ENCODE data around the gene HMOX1. TPM values are rescaled to one million over a fixed set of nuclear protein-coding genes. Genes with fewer than 3 reads are reported as not detected.
A peak's percentile ranks its signal among the peaks of the same experiment; 100 is the strongest.
"Not testable (repeated sequence)": the region's sequence is repeated elsewhere in the genome, so short reads cannot be mapped to it uniquely, and the experiment has no call there.

Gene HMOX1
- total and polyA plus RNA-seq, 4 donors: 18.7 to 108 (median 59.7) TPM

- H3K27me3 ChIP-seq (ENCODE audit: control insufficient read depth in 4 of 4, insufficient read depth in 4 of 4, low read length in 3 of 4): no peaks in the 10 kb centered on the region
- H3K9ac ChIP-seq (ENCODE audit: low read depth in 1 of 2, low read length in 2 of 2): no peak overlapping the region
- 28% methylated on average over 4 of the region's 4 CpGs for WGBS
- peaks cover 13 to 44% (median 23%) of the 10 kb centered on the region in 4 donors for H3K4me1 ChIP-seq (ENCODE audit: control insufficient read depth in 4 of 4, insufficient read depth in 4 of 4, low read length in 3 of 4)
- H3K4me3 ChIP-seq (ENCODE audit: low read depth in 1 of 3, low read length in 3 of 3): no peak overlapping the region
- TF ChIP-seq HNF4A (conservative IDR thresholded peaks at IDR 0.05) (no peak), JUND (IDR thresholded peaks at IDR 0.05) (no peak), EGR1 (IDR thresholded peaks at IDR 0.05; ENCODE audit: low read depth in 2 of 2) (peak in 1 of 2 donors; percentile 66)
- H3K9me3 ChIP-seq (ENCODE audit: control insufficient read depth in 4 of 4, low read length in 3 of 4): no peaks in the 10 kb centered on the region
- no peak for DNase-seq (ENCODE audit: low spot score)
- peak overlapping the region; percentile 0 to 36 for H3K27ac ChIP-seq (ENCODE audit: low read depth in 1 of 2, low read length in 2 of 2)
- peaks cover 9 to 13% (median 12%) of the 10 kb centered on the region in 4 donors for H3K36me3 ChIP-seq (ENCODE audit: control insufficient read depth in 4 of 4, insufficient read depth in 3 of 4, low read depth in 1 of 4, low read length in 3 of 4)
Measured at GRCh38 chr22:35394011-35394312, 13.1 kb downstream of the HMOX1 start.

- Histone ChIP-seq H3K9ac (ENCODE audit: low read depth in 1 of 2, low read length in 2 of 2) (no peak overlapping the region), H3K27ac (ENCODE audit: low read depth in 1 of 2, low read length in 2 of 2) (no peak overlapping the region), H3K4me1 (ENCODE audit: control insufficient read depth in 4 of 4, insufficient read depth in 4 of 4, low read length in 3 of 4) (peaks cover 15 to 47% (median 25%) of the 10 kb centered on the region in 4 donors), H3K27me3 (ENCODE audit: control insufficient read depth in 4 of 4, insufficient read depth in 4 of 4, low read length in 3 of 4) (no peaks in the 10 kb centered on the region), H3K36me3 (ENCODE audit: control insufficient read depth in 4 of 4, insufficient read depth in 3 of 4, low read depth in 1 of 4, low read length in 3 of 4) (peaks cover 5 to 8% (median 7%) of the 10 kb centered on the region in 4 donors), H3K4me3 (ENCODE audit: low read depth in 1 of 3, low read length in 3 of 3) (no peak overlapping the region), H3K9me3 (ENCODE audit: control insufficient read depth in 4 of 4, low read length in 3 of 4) (no peaks in the 10 kb centered on the region)
- TF ChIP-seq RXRA (IDR thresholded peaks at IDR 0.05): no peak
- no peak for TF ChIP-seq CTCF (IDR thresholded peaks at IDR 0.05; ENCODE audit: low read depth, low read length, missing input control)
- TF ChIP-seq MAX (IDR thresholded peaks at IDR 0.05): no peak
- no peak for DNase-seq (ENCODE audit: low spot score)
- 96% methylated on average over 5 of the region's 5 CpGs for WGBS
Measured at GRCh38 chr22:35394810-35395563, 14.1 kb downstream of the HMOX1 start.

GRCh38 chr22:35396622-35397021 lies 15.7 kb downstream of the HMOX1 start:
- H3K36me3 ChIP-seq (ENCODE audit: control insufficient read depth in 4 of 4, insufficient read depth in 3 of 4, low read depth in 1 of 4, low read length in 3 of 4); H3K9me3 ChIP-seq (ENCODE audit: control insufficient read depth in 4 of 4, low read length in 3 of 4); DNase-seq (ENCODE audit: low spot score); H3K27me3 ChIP-seq (ENCODE audit: control insufficient read depth in 4 of 4, insufficient read depth in 4 of 4, low read length in 3 of 4); H3K9ac ChIP-seq (ENCODE audit: low read depth in 1 of 2, low read length in 2 of 2); H3K4me3 ChIP-seq (ENCODE audit: low read depth in 1 of 3, low read length in 3 of 3): not testable (repeated sequence)
- WGBS: 75% methylated on average over 6 of the region's 6 CpGs
- H3K4me1 ChIP-seq (ENCODE audit: control insufficient read depth in 4 of 4, insufficient read depth in 4 of 4, low read length in 3 of 4): peaks cover 19 to 52% (median 32%) of the 10 kb centered on the region in 4 donors
- peak overlapping the region; percentile 63 to 77 for H3K27ac ChIP-seq (ENCODE audit: low read depth in 1 of 2, low read length in 2 of 2)

- WGBS: 36% methylated on average over 13 of the region's 13 CpGs
- H3K36me3 ChIP-seq (ENCODE audit: control insufficient read depth in 4 of 4, insufficient read depth in 3 of 4, low read depth in 1 of 4, low read length in 3 of 4): peaks cover 0 to 2% (median 0%) of the 10 kb centered on the region in 4 donors
- peaks cover 19 to 48% (median 28%) of the 10 kb centered on the region in 4 donors for H3K4me1 ChIP-seq (ENCODE audit: control insufficient read depth in 4 of 4, insufficient read depth in 4 of 4, low read length in 3 of 4)
- no peak overlapping the region for H3K4me3 ChIP-seq (ENCODE audit: low read depth in 1 of 3, low read length in 3 of 3)
- peak overlapping the region; percentile 63 to 77 for H3K27ac ChIP-seq (ENCODE audit: low read depth in 1 of 2, low read length in 2 of 2)
- H3K9ac ChIP-seq (ENCODE audit: low read depth in 1 of 2, low read length in 2 of 2): no peak overlapping the region
- H3K27me3 ChIP-seq (ENCODE audit: control insufficient read depth in 4 of 4, insufficient read depth in 4 of 4, low read length in 3 of 4): no peaks in the 10 kb centered on the region
- H3K9me3 ChIP-seq (ENCODE audit: control insufficient read depth in 4 of 4, low read length in 3 of 4): no peaks in the 10 kb centered on the region
- DNase-seq (ENCODE audit: low spot score): no peak
- TF ChIP-seq ZBTB33 (IDR thresholded peaks at IDR 0.05) (no peak), CTCF (IDR thresholded peaks at IDR 0.05; ENCODE audit: low read depth, low read length, missing input control) (no peak), RAD21 (IDR thresholded peaks at IDR 0.05) (peak in 1 of 2 donors; percentile 21), RXRA (IDR thresholded peaks at IDR 0.05) (peak; percentile 72 to 81), MAX (IDR thresholded peaks at IDR 0.05) (peak; percentile 49), HNF4A (conservative IDR thresholded peaks at IDR 0.05) (peak; percentile 58 to 62)
Measured at GRCh38 chr22:35397095-35397904, 16.4 kb downstream of the HMOX1 start.
